H7 (cell line): ENCODE results near the gene FH. TPM values are rescaled to one million over a fixed set of nuclear protein-coding genes. Genes with fewer than 3 reads are reported as not detected.

Experiments used
- DNase-seq: peaks from one replicate; pipeline ENCODE4 v3.0.0; 2012
- H3K27me3 ChIP-seq: 2 replicates; pipeline ENCODE4 v1.6.0; 2011; ENCODE audit warnings: mild to moderate bottlenecking, low read length; ENCODE audit not compliant: control insufficient read depth, insufficient read depth
- H3K36me3 ChIP-seq: replicated peaks from 2 replicates; pipeline ENCODE4 v1.5.1; 2011; ENCODE audit warnings: low read length; ENCODE audit not compliant: control insufficient read depth, insufficient read depth
- H3K4me3 ChIP-seq: 2 replicates; pipeline ENCODE4 v1.5.1; 2011; ENCODE audit warnings: low read depth, mild to moderate bottlenecking, control low read depth, low read length, moderate library complexity; ENCODE audit not compliant: insufficient read depth
- total RNA-seq: library from RNA; depleted of rRNA; stranded (reverse); fragments of >200 nt; shearing (Covaris generic); gene quantifications from 2 replicates; pipeline ENCODE4 v1.2.3, GENCODE V29; 2014

The FH gene
- total RNA-seq, 1 experiment from 2014 or later, result 145 TPM

DNA sequence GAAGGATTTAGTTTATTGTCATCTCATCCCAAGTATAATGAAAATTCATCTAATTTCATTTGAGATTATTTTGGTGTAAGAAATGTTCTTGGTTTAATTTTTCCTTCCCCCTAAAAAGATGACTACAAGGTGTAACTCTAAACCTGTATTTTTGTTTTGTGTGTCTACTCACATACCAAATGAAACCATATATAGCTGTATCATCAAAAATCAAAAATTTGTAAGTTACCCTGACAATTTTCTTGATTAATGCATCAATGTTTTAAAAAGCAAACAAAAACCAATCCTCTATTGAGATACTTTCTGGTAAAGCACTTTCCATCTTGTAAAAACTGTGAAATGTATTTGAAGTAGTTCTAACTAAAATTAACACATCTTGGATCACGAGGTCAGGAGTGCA, 30.8 kb downstream of the FH start:
- H3K27me3 ChIP-seq, result no peaks in the 10 kb centered on the region
- no peak for DNase-seq
- no peaks in the 10 kb centered on the region for H3K36me3 ChIP-seq
- no peak overlapping the region for H3K4me3 ChIP-seq

DNA sequence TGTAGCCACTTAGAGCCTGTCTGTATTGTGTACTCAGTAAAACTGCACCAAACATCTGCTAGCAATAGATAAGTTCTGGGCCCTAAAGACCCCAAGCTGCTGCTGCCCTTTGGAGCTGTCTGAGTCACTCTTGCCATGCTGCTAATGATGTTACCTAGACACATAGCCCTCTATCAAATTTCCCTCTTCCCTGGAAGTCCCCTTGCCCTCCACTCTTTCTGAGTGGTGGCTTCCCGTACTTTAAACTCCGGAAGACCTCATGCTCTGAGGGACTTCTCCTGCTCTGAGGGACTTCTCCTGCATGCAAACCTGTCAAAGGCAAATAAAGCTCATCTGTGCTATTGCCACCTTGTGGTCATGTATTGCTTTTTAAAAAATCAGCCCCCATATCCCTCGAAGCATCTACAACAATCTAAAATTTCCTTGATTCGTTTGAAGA, 34.0 kb downstream of the FH start:
- H3K27me3 ChIP-seq, result no peaks in the 10 kb centered on the region
- no peak overlapping the region for H3K4me3 ChIP-seq
- peak; percentile 25 for DNase-seq
- no peaks in the 10 kb centered on the region for H3K36me3 ChIP-seq

DNA sequence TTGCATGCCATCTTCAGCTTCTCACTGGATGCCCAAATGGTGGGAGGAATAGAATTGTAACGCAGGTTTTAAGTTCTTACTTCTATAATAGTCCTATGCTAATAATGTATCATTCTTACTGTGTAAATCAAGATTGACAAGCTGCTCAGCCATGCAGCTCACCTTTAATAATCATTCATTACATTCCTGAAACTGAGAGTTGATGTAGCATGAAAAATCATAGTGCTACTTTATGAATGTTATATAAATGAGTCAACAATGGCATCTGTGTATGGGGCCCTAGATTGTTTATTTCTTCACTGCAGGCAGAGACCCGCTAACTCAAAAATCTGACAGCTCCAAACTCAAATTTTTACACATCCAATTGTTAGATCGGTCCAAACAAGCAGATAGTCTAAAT, 34.4 kb downstream of the FH start:
- H3K36me3 ChIP-seq, result no peaks in the 10 kb centered on the region
- DNase-seq, result no peak
- no peak overlapping the region for H3K4me3 ChIP-seq
- H3K27me3 ChIP-seq, result no peaks in the 10 kb centered on the region

- Histone ChIP-seq H3K36me3 (no peaks in the 10 kb centered on the region), H3K27me3 (no peaks in the 10 kb centered on the region), H3K4me3 (no peak overlapping the region)
- no peak for DNase-seq
Measured at GRCh38 chr1:241482761-241483250, 36.7 kb downstream of the FH start.

DNA sequence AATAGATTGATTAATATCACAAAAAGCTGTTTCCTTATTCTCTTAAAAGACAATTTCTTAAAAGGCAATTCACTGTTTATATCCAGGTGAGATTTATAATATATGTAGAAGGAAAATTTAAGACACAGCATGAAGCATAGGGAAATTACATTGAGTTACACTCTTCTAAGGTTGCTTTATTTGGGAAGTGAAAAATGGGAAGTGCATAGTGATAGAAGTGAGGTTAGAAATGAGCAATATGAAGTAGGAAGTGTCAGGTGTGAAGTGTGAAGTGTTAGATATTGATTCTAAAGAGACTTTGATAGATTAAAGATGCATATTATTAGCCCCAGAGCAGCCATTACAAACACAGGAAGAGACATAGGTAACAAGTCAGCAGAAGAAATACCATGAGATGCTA, 40.3 kb downstream of the FH start:
- Histone ChIP-seq H3K4me3 (no peak overlapping the region), H3K36me3 (no peaks in the 10 kb centered on the region), H3K27me3 (no peaks in the 10 kb centered on the region)
- DNase-seq, result no peak

- Histone ChIP-seq H3K27me3 (no peaks in the 10 kb centered on the region), H3K36me3 (no peaks in the 10 kb centered on the region), H3K4me3 (no peak overlapping the region)
- DNase-seq, result no peak
Measured at GRCh38 chr1:241475671-241476070, 43.9 kb downstream of the FH start.

- Histone ChIP-seq H3K4me3 (no peak overlapping the region), H3K36me3 (no peaks in the 10 kb centered on the region), H3K27me3 (no peaks in the 10 kb centered on the region)
- no peak for DNase-seq
Measured at GRCh38 chr1:241473026-241473425, 46.5 kb downstream of the FH start.

DNA sequence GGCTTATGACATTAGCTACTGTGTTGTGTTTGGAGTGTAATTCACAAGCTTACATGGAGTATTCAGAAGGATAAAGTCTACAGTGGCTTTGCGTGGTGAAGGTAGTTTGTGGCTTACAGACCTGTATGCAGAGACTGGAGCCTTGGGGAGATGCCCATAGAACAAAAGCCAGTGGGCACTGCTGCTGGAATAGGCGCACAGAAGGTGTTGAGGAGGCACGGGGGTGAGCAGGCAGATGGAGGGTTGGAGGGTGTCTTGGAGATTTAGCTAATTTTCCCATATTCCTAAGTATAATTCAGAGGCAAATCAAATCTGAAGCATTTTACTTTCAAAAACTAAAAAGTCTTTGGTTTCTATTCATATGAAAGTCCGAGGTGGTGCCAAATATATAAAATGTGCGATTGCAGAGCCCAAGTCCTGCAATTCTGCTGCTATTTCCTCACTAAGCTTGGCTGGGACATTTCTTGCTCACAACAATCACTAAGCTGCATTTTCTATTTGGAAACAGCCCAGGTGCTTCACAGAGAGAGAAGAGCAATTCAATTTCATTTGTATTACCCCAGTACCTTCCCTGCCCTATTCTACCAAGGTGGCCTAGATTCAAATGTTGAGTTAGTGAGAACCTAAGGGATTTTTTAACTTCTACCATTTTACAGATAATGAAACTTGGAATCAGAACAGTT, 48.5 kb downstream of the FH start:
- Histone ChIP-seq H3K27me3 (no peaks in the 10 kb centered on the region), H3K4me3 (no peak overlapping the region)

DNA sequence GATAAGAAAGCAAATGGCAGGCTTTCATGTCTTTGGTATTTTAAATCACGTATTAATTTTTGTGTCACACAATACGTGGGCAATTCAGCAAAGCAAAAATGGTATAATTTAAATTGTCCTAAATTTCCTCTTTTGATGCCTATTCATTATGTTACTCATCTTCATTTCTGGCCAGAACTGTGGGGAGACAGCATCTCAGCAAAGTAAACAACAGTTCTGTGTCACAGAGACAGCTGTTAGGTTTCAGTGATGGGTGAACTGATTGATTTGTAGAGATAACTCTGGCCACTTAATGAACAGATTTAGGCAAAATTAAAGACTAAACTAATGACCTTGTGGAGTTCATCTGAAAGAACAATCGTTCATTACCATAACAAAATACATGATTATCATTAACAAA, 49.2 kb downstream of the FH start:
- no peak for DNase-seq

More for the DNA sequence above, 48.5 kb downstream of the FH start:
- no peaks in the 10 kb centered on the region for H3K36me3 ChIP-seq
- no peak for DNase-seq

DNA sequence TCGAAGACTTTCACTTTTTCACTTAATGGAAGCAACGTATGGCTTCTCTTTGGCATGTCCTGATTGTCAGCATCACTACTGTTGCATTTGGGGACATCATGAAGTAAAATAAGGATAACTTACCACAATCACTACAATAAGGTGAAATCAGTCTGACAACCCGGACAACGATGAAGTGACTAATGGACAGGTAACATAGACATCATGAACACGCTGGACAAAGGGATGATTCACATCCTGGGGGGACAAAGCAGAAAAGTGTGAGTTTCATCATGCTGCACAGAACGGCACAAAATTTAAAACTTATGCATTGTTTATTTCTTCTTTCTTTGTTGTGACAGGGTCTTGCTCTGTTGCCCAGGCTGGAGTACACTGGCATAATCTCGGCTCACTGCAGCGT, 53.9 kb downstream of the FH start:
- Histone ChIP-seq H3K36me3 (no peaks in the 10 kb centered on the region), H3K27me3 (no peaks in the 10 kb centered on the region), H3K4me3 (no peak overlapping the region)
- no peak for DNase-seq

More for the DNA sequence above, 49.2 kb downstream of the FH start:
- Histone ChIP-seq H3K4me3 (no peak overlapping the region), H3K27me3 (no peaks in the 10 kb centered on the region), H3K36me3 (no peaks in the 10 kb centered on the region)

GRCh38 chr1:241464985-241465384, 54.6 kb downstream of the FH start:
- DNase-seq, result no peak
- H3K36me3 ChIP-seq, result no peaks in the 10 kb centered on the region
- H3K27me3 ChIP-seq, result no peaks in the 10 kb centered on the region
- no peak overlapping the region for H3K4me3 ChIP-seq

GRCh38 chr1:241462391-241462790, 57.2 kb downstream of the FH start:
- Histone ChIP-seq H3K4me3 (no peak overlapping the region), H3K27me3 (peaks cover 2% of the 10 kb centered on the region; the same call in 1 of the 2 replicates), H3K36me3 (no peaks in the 10 kb centered on the region)
- DNase-seq, result no peak

GRCh38 chr1:241460098-241460873, 59.3 kb downstream of the FH start:
- no peak for DNase-seq
- no peak overlapping the region for H3K4me3 ChIP-seq
- H3K36me3 ChIP-seq, result no peaks in the 10 kb centered on the region
- H3K27me3 ChIP-seq, result peaks cover 6% of the 10 kb centered on the region; the same call in 1 of the 2 replicates

DNA sequence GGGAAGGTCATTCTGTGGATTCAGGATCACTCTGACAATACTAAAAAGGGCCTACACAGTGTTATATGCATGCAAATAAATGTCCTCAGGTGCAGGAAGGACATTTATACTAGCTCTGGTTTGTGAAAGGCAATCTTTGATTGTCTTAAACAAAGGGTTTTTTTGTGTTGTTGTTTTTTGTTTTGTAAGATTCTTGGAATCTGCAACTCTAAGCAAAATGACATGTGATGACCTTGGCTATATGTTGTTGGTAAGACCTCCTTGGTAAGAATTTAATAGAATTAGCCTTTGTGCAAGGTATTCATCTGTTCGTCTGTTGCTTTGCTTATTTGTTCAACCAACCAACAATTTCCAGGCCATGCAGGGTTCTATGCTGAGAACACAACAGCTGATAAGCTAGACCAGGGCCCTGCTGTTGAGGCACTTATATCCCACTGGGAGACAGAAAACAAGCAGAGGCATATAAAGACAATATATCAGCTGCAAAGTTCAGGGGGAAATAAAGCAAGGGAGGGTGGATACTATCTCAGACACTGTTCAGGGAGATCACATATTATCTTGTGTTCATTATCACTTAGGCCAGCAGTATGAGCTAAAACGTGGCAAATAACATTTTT, 60.3 kb downstream of the FH start:
- Histone ChIP-seq H3K36me3 (no peaks in the 10 kb centered on the region), H3K4me3 (no peak overlapping the region), H3K27me3 (peaks cover 6% of the 10 kb centered on the region; the same call in 1 of the 2 replicates)
- no peak for DNase-seq

GRCh38 chr1:241457421-241457820, 62.1 kb downstream of the FH start:
- Histone ChIP-seq H3K27me3 (peaks cover 6% of the 10 kb centered on the region; the same call in 1 of the 2 replicates), H3K36me3 (no peaks in the 10 kb centered on the region), H3K4me3 (no peak overlapping the region)
- peak; percentile 19 for DNase-seq
